GM19238 (cell line): ENCODE results near the gene MPRIP.
"Not testable (repeated sequence)": the region's sequence is repeated elsewhere in the genome, so short reads cannot be mapped to it uniquely, and the experiment has no call there.

Experiments
- DNase-seq: peaks from one replicate; pipeline ENCODE4 v3.0.0; 2011; ENCODE audit warnings: low spot score; ENCODE audit not compliant: insufficient read length

The MPRIP gene

DNA sequence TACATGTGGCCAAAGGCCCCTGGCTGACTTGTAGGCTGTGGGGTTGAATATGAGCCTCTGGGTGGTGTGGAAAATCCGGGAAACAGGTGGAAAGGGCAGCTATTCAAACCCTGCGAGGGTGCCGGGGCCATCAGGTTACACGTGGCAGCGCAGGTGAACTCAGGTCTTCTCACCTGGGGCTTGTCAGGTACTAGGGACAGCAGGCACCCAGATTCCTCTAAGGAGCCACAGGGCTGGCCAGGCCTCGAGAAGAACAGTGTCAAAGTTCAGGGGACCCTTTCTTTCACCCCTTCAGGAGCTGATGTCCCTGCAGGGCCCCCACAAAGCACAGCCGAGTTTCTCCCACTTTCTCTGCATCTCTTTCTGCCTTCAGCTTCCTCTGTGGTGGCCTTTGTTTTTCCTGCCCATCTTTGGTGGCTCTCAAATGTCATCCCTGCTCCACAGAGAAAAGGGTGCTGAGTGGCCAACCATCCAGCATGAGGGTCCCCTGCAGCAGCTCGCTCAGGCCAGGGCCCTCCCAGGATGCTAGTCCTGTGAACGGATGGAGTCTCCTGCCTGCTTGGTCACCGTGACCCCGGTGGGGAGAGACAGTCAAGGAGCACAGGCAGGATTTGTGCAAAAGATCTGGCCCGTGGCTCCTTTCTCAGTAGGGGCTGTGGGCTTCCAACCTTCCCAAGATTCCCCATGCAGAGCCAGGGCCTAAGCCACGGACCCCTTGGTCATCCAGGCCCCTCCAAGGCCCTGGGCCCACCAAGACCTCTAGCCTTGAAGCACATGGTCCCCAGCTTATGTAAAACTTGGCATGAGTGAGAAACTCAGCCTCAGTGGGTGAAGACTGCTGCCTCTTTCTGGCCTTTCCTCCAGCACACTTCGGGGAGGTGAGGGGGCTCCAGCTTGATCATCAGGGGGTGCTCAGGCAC is 28.2 kb upstream of the MPRIP start:
- DNase-seq, result not testable (repeated sequence)

DNA sequence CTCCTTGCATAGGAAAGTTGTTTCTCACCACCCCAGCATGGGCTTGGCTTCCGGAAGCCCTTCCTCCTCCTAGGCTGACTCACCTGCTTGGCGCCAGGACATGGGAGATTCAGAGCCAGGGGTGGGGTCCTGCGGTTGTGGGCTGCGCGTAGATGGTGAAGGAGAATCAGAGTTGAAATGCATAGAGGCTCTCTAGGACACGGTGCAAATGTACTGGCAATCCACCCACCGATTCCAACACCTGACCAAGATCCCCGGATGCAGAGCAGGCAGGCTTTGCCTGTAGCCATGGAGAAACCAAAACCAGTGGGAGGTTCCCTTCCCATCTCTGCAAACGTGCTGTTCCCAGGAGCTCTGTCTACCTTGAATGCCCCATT is 27.5 kb upstream of the MPRIP start:
- DNase-seq, result not testable (repeated sequence)

DNA sequence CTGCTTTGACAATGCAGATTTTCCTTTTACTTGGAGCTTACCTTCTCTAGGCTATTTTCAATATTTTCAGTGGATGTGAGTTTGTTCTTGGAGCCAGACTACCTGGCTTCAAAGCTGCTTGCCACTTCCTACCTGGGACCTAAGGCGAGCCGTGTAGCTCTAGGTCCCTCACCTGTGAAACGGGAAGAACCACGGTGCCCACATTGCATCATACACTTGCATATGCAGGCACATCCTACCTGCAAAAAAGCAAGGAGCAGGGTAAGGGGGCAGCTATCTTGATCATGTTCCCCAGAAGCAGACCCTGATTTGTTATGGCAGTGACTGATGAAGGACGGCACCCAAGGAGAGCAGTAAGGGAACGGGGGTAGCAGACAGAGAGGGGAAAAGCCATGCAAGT is 27.0 kb upstream of the MPRIP start:
- no peak for DNase-seq

GRCh38 chr17:17016199-17017197 is 25.8 kb upstream of the MPRIP start:
- not testable (repeated sequence) for DNase-seq

GRCh38 chr17:17017343-17018014 is 24.8 kb upstream of the MPRIP start:
- no peak for DNase-seq

GRCh38 chr17:17018021-17018441 is 24.2 kb upstream of the MPRIP start:
- DNase-seq, result no peak

DNA sequence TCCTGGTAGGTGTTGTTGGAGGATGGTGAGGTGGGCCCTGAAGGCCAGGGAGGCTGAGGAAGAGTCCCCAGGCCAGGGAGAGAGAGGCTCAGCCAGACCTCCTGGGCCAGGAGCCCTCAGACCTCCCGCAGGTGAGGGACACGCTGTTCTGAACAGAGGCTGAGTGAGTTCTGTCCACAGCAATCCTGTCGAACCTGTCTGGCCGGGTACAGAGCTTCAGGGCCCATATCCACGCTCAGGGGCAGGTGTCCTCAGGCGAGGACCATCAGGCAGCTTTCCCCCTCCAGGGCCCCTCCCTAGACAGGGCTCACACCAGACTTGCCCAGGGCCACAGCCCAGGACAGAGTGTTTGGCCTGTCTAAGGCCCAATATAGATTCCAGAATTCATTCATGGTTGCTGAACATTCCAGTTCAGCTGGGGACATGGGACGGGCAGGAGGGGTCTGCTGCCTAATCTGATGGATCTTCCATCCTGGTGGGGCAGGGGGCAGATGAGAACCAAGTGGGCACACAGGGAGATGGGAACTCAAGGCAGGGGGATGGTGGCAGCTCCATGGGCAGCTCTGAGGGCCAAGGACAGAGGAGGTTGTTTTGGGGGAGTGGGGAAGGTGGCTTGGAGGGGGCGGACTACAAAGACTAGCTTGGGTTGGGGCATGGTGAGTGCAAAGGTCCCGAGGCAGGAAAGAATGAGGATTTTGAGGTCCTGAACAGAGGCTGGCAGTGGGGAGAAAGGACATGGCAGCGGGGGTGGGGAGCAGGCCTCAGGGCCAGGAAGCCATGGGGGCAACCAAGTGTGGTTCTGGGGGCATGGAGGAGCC is 23.4 kb upstream of the MPRIP start:
- no peak for DNase-seq

DNA sequence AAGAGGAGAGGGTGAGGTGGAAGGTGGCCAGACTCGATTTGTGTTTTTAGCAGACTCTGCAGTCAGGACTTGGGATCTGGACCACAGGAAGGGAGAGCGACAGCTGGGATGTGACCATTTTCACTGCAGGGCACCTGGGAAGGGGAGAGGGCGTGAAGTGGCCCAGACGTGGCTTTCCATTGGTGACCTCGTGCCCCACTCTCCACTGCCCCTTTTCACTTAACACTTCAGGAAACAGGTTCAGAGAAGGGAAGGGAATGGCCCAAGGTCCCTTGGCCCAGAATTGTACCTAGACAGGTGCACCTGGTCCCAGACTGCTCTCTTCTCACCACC is 22.9 kb upstream of the MPRIP start:
- DNase-seq, result no peak

DNA sequence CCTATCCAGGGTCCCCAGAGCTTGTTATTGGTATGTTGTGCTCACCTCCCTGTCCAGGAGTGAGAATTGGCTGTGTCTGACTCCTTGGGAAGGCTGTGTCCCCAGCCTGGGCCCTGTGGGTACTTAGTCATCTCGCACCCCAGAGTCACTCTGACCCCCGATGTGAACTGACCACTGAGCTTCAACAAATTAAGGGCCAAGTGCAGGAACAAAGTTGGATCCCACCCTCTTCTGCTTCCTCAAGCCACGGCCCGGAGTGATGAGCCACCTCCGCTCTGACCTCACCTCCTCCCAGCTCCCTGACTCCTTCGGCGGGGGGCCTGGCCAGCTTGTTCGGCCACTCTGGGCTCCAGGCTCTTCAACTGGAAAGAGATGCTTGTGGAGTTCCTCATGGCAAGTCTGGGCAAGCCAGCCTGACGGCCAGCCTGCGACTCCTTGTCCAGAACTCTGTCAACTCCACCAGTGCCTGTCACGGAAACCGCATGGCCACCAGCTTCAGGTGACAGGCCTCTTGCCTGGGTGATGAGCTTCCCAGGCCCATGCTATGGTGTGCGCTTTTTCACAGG is 22.3 kb upstream of the MPRIP start:
- DNase-seq, result no peak

DNA sequence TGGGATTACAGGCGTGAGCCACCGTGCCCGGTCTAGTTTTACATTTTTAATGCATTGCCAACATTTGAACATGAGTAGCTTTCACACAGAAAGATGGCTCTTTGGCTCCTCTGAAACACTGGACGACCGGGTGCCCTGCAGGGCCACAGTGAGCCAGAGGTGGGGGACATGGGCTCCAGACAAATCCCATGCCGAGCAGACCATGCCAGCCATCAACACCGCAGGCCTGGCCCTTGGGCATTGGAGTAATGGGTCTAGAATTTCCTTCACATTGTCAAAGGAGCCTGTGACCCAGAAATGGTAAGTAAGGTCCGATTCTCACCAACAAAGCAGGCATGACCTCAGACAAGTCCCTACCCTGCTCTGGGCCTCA is 21.4 kb upstream of the MPRIP start:
- no peak for DNase-seq

DNA sequence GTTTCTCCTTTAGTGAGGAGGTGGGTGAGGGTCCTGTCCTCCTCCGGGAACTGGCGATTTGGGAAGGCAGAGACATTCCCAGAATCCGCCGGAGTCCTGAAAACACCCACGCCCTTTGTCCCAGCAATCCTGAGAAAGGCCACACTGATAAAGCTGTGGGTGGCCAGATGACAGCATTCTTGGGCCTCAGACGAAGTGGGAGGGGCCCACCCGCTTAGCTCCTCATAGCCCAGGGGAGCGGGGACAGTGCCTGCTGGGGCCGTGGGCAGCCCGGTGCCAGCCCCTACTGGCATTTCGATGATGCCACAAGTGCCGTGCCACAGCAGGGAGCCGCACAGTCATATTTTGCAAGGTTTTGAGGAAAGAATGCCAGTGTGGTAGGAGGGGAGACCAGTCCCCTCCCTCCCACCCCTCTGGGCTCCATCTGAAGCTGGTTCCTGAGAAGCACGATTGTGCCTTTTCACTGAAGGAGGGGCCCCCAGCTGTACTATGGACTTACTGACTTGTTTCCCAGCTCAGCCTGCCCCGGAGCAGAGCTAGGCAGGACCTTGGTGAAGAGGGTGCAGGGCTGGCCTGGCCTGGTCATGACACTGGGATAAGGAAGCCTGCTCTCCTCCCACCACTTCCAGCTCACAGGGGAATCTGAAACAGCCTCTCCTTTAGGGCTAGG is 20.9 kb upstream of the MPRIP start:
- no peak for DNase-seq

DNA sequence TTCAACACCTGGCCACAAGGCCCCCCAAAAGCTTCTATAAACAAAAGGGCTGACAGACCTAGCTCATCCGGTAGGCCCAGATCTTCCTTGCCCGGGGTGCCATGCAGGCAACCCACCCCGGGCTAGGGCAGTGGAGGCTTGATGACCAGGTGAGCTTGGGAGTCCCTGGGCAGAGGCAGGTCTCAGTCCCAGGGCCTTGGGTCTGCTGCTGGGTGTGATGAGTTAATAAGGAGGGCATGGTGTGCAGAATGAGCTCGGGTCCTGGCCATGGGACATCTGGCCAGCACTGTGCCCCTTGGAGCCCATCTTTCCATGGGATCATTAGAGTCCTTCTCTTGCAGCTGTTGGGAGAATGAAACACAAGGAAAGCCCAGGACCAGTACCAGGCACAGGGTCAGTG is 20.2 kb upstream of the MPRIP start:
- DNase-seq, result no peak

DNA sequence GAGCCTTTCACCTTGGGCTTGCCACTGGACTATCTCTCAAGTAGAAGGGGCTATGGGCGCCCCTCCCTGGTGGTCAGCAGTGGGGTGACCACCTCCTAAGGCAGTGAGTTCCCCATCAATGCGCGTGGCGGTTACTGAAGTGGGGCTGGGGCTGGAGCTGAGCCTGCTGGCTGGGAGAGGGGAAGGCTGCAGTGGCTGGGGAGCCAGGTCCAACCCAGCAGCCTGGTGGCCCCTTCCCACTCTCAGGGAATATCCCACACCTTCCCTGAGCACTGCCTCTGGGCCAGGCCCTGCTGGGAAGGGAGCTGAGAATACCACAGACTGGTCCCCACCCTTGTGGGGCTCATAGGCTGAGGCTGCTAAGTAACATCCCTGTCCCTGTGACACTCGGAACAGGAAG is 19.8 kb upstream of the MPRIP start:
- no peak for DNase-seq

DNA sequence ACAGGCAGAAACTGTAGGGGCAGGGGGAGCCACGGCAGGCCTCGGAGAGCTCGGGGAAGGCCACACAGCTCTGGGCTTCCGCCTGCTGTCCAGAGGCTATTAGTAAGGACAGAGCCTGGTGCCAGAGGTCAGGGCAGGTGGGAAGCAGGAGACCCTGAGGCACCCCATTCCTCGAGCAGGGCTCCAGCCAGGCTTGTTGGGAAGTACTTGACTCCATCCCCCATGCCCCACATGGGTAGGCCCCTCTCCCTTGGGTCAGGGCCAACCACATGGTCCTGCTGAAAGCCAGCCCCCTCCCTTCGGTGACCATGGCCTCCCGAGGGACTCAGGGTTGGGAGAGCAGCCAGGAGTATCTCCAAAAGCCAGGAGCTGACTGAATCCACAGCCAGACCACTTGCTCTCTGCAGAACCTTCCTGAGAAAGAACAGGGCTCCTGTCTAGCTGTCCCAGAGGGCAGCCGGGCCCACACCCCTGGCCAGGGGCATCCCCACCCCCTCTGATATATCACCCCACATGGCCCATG is 17.4 kb upstream of the MPRIP start:
- no peak for DNase-seq

- DNase-seq, result no peak
These were observed 16.6 kb upstream of the MPRIP start for GRCh38 chr17:17025621-17026020.

- DNase-seq, result no peak
These were observed 16.1 kb upstream of the MPRIP start for GRCh38 chr17:17026163-17026562.

DNA sequence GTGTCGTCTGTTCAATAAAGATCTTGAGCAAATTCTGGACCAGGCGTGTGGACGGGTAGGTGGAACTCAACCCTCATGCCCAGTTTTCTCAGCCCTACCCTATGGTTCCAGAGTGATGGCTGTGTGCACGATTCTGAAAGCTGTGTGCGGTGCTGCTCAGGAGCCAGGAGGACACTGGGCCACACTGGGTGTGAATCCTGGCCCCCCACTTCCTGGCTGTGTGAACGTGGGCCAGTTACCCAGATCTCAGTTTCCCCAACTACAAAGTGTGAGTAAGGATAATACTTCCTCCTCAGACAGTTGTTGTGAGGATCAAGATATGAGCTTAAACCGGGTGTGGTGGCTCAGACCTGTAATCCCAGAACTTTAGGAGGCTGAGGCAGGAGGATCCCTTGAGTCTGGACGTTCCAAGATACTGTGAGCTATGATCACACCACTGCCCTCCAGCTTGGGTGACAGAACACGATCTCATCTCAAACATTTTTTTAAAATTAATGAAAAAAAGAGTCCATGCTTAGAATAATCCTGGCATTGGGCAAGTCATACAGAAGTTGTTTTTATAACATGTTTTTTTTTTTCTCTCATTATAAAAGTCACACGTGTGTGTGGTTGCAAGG is 14.7 kb upstream of the MPRIP start:
- DNase-seq, result no peak

DNA sequence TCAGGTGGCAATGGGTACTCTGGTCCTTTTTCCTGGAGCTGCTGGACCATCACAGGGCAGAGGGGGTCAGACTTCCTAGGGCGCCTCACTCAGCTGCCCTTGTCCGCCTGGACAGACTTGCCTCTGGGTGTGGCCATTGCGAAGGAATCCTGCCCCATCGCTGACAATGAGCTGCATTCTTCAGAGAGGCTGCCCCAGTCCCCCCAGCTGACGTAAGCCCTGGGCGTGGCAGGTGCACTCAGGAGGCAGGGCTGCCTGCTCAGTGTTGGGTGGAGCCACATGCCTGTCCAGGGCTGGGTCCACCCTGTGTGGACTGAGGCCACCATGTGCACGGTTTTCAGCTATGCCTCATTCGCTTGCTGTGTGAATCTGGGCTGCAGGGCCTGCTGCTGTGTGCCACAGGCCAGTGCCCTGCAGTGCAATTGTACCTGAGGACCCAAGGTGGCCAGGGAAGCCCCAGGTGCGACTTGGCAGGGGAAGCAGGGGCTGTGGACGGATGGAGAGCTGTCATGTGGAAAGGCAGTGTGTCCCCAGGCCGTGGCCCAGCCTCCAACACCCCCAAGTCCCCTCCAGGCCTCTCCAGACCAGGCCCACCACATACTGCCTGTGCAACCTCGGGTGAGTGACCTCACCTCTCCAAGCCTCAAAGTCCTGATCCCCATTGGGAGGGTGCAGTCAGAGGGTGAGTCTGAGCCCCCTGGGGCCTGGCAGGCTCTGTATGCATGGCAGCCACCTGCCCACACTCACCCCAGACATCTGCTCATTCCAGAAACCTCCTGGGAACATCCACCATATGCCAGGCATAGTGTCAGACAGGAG is 14.0 kb upstream of the MPRIP start:
- no peak for DNase-seq
